ENCODE results near the gene TRIB2. TPM values are rescaled to one million over a fixed set of nuclear protein-coding genes. Genes with fewer than 3 reads are reported as not detected.

TRIB2 gene
- total and polyA plus RNA-seq, 2 experiments from 2014 or later = 42.3 to 73.2 TPM

DNA sequence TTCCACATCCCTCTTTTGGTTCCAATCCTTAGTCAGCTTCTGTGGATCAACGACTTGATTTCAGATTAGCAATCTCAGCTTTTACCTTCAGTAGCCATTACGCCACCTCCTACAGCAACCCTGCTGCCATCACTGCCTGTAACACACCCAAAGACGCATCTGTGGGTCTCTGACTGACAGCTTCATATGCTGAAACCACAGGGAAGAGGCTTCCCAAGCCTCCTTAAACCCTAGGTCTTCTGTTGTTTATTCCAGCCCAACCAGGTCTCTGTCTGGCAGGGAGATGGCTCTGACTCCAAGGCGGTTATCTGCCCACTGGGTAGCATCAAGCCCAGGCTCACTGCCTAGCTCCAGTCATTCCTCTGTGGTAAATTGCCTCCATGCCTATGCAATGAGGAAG is 28.6 kb upstream of the TRIB2 start:
- no peak for TF ChIP-seq CTCF (IDR thresholded peaks at IDR 0.05; ENCODE audit: low read depth, low read length)
- H3K4me3 ChIP-seq = no peak overlapping the region
- H3K27ac ChIP-seq = no peak overlapping the region
- H3K9me3 ChIP-seq (ENCODE audit: low read depth) = no peaks in the 10 kb centered on the region
- DNase-seq (ENCODE audit: low read depth in 1 of 2, low spot score in 1 of 2) = no peak
- H3K36me3 ChIP-seq = no peaks in the 10 kb centered on the region
- H3K27me3 ChIP-seq = no peaks in the 10 kb centered on the region
- no peaks in the 10 kb centered on the region for H3K4me1 ChIP-seq (ENCODE audit: low read depth)

GRCh38 chr2:12688893-12689292 is 27.8 kb upstream of the TRIB2 start:
- Histone ChIP-seq H3K36me3 (no peaks in the 10 kb centered on the region), H3K9me3 (ENCODE audit: low read depth) (no peaks in the 10 kb centered on the region), H3K27ac (no peak overlapping the region), H3K4me1 (ENCODE audit: low read depth) (no peaks in the 10 kb centered on the region), H3K27me3 (no peaks in the 10 kb centered on the region), H3K4me3 (no peak overlapping the region)
- no peak for DNase-seq (ENCODE audit: low read depth in 1 of 2, low spot score in 1 of 2)
- TF ChIP-seq CTCF (IDR thresholded peaks at IDR 0.05; ENCODE audit: low read depth, low read length) = no peak

DNA sequence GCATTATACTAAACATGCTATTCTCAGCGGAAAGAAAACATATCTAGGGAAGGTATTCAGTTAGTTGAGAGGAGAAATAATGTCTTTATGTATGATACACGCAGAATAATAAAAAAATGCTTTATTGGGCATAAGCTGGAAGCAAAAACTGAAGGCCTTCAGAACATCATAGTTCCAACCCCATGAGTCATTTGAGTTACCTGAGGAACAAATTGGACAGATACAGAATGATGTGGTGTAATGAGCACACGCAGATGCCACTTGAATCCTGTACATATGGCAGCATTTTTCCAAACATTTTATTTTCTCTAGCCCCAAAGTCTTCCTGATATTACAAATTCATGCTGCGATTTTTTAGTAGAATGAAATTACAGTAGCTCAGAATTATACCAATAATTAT is 23.2 kb upstream of the TRIB2 start:
- no peak overlapping the region for H3K27ac ChIP-seq
- no peak overlapping the region for H3K4me3 ChIP-seq
- H3K36me3 ChIP-seq = no peaks in the 10 kb centered on the region
- H3K4me1 ChIP-seq (ENCODE audit: low read depth) = no peaks in the 10 kb centered on the region
- TF ChIP-seq CTCF (IDR thresholded peaks at IDR 0.05; ENCODE audit: low read depth, low read length) = no peak
- no peak for DNase-seq (ENCODE audit: low read depth in 1 of 2, low spot score in 1 of 2)
- H3K9me3 ChIP-seq (ENCODE audit: low read depth) = no peaks in the 10 kb centered on the region
- no peaks in the 10 kb centered on the region for H3K27me3 ChIP-seq

- Histone ChIP-seq H3K27me3 (no peaks in the 10 kb centered on the region), H3K36me3 (no peaks in the 10 kb centered on the region), H3K9me3 (ENCODE audit: low read depth) (no peaks in the 10 kb centered on the region), H3K4me1 (ENCODE audit: low read depth) (no peaks in the 10 kb centered on the region), H3K27ac (no peak overlapping the region), H3K4me3 (no peak overlapping the region)
- DNase-seq (ENCODE audit: low read depth in 1 of 2, low spot score in 1 of 2) = no peak
- TF ChIP-seq CTCF (IDR thresholded peaks at IDR 0.05; ENCODE audit: low read depth, low read length) = no peak
Observed at GRCh38 chr2:12694990-12695774, 21.6 kb upstream of the TRIB2 start.

DNA sequence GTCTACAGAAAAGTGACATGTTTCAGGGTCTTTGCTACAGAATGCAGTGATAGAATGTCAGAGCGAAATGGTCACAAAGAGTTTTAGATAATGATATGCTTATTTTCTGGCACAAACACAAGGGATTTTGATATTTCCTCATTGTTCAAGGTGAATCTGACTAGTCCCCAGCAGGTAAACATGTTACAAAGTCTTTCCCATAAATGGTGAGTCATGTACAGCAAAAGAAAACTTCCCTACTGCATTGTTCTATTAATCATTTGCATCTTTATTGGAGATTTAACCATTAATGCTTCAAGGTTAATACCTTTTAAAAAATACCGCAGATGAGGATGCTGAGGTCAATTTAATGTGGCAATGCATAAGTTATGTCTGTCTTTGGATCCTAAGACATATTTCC is 19.1 kb upstream of the TRIB2 start:
- DNase-seq (ENCODE audit: low read depth in 1 of 2, low spot score in 1 of 2) = no peak
- no peak for TF ChIP-seq CTCF (IDR thresholded peaks at IDR 0.05; ENCODE audit: low read depth, low read length)
- Histone ChIP-seq H3K36me3 (no peaks in the 10 kb centered on the region), H3K27ac (no peak overlapping the region), H3K4me3 (no peak overlapping the region), H3K9me3 (ENCODE audit: low read depth) (no peaks in the 10 kb centered on the region), H3K4me1 (ENCODE audit: low read depth) (no peaks in the 10 kb centered on the region), H3K27me3 (no peaks in the 10 kb centered on the region)

Data from cardiac muscle cell (in vitro differentiated cells and primary cell).